Osteocyte (in vitro differentiated cells): ENCODE data around the gene DHRS3. TPM values are rescaled to one million over a fixed set of nuclear protein-coding genes. Genes with fewer than 3 reads are reported as not detected.

Experiments used
- DNase-seq: peaks from one replicate; pipeline ENCODE4 v3.0.0; 2021; ENCODE audit warnings: mixed read lengths; ENCODE audit not compliant: unreplicated experiment; ENCODE audit errors: extremely low spot score
- H3K27ac Mint-ChIP-seq: one replicate; pipeline ENCODE4 v1.8.0; 2021; ENCODE audit warnings: mild to moderate bottlenecking, mixed read lengths; ENCODE audit not compliant: unreplicated experiment
- H3K27me3 Mint-ChIP-seq: one replicate; pipeline ENCODE4 v1.8.0; 2021; ENCODE audit warnings: mixed read lengths; ENCODE audit not compliant: unreplicated experiment
- H3K36me3 Mint-ChIP-seq: one replicate; pipeline ENCODE4 v1.8.0; 2021; ENCODE audit warnings: mixed read lengths; ENCODE audit not compliant: unreplicated experiment
- H3K4me1 Mint-ChIP-seq: one replicate; pipeline ENCODE4 v1.8.0; 2021; ENCODE audit warnings: mixed read lengths; ENCODE audit not compliant: unreplicated experiment
- H3K4me3 Mint-ChIP-seq: one replicate; pipeline ENCODE4 v1.8.0; 2021; ENCODE audit warnings: mild to moderate bottlenecking, moderate library complexity, mixed read lengths; ENCODE audit not compliant: unreplicated experiment
- H3K9me3 Mint-ChIP-seq: one replicate; pipeline ENCODE4 v1.8.0; 2021; ENCODE audit warnings: mixed read lengths; ENCODE audit not compliant: unreplicated experiment
- CTCF ChIP-seq: fragments of 200-600 bp; sonication (generic); IDR thresholded peaks from 2 replicates; pipeline ENCODE4 v1.5.0; 2021; ENCODE audit warnings: antibody characterized with exemption, mild to moderate bottlenecking, moderate library complexity
- total RNA-seq: library from RNA; stranded (reverse); gene quantifications from 2 replicates; pipeline ENCODE4 v1.2.1, GENCODE V29; 2021

The DHRS3 gene
- total RNA-seq, 1 donor from 2014 or later: 52.5 TPM

- Mint-ChIP-seq H3K27me3 (no peaks in the 10 kb centered on the region), H3K27ac (peak overlapping the region; percentile 87), H3K36me3 (peaks cover 2% of the 10 kb centered on the region), H3K4me1 (peaks cover 73% of the 10 kb centered on the region), H3K9me3 (no peaks in the 10 kb centered on the region), H3K4me3 (peak overlapping the region; percentile 56)
- peak; percentile 95 for DNase-seq
- peak; percentile 94 for TF ChIP-seq CTCF
Measured at GRCh38 chr1:12619792-12620487, 1.9 kb upstream of the DHRS3 start.

GRCh38 chr1:12618965-12619791 lies 1.2 kb upstream of the DHRS3 start:
- Mint-ChIP-seq H3K27ac (peak overlapping the region; percentile 87), H3K36me3 (peaks cover 4% of the 10 kb centered on the region), H3K27me3 (no peaks in the 10 kb centered on the region), H3K4me1 (peaks cover 80% of the 10 kb centered on the region), H3K9me3 (no peaks in the 10 kb centered on the region), H3K4me3 (peak overlapping the region; percentile 88)
- TF ChIP-seq CTCF: no peak
- DNase-seq: no peak

- DNase-seq: no peak
- peak overlapping the region; percentile 87 for H3K27ac Mint-ChIP-seq
- no peaks in the 10 kb centered on the region for H3K27me3 Mint-ChIP-seq
- TF ChIP-seq CTCF: no peak
- H3K9me3 Mint-ChIP-seq: no peaks in the 10 kb centered on the region
- H3K36me3 Mint-ChIP-seq: peaks cover 4% of the 10 kb centered on the region
- H3K4me1 Mint-ChIP-seq: peaks cover 80% of the 10 kb centered on the region
- H3K4me3 Mint-ChIP-seq: peak overlapping the region; percentile 88
Measured at GRCh38 chr1:12618661-12618964, 603 bp upstream of the DHRS3 start.

DNA sequence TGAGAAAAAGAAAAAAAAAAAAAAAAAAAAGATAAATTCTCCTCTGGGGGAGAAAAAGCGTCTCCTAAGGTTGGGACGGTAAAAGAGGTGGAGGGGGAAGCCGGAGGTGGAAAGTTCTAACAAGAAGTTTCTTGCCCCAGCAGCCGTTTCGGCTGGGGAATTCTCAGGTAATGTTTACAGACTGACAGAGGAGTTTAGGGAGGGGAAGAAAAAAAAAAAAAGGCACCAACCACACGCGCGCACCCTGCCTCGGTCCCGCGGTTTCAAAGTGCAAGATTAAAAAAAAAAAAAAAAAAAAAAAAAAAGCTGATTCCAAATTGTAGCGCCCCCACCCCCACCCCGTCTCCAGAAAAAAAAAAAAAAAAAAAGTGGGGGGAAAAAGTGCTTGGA lies 504 bp downstream of the DHRS3 start:
- H3K4me1 Mint-ChIP-seq: peaks cover 69% of the 10 kb centered on the region
- no peaks in the 10 kb centered on the region for H3K9me3 Mint-ChIP-seq
- peak overlapping the region; percentile 88 for H3K4me3 Mint-ChIP-seq
- peak overlapping the region; percentile 87 for H3K27ac Mint-ChIP-seq
- peaks cover under 1% of the 10 kb centered on the region for H3K27me3 Mint-ChIP-seq
- no peak for TF ChIP-seq CTCF
- no peak for DNase-seq
- peaks cover 6% of the 10 kb centered on the region for H3K36me3 Mint-ChIP-seq

DNA sequence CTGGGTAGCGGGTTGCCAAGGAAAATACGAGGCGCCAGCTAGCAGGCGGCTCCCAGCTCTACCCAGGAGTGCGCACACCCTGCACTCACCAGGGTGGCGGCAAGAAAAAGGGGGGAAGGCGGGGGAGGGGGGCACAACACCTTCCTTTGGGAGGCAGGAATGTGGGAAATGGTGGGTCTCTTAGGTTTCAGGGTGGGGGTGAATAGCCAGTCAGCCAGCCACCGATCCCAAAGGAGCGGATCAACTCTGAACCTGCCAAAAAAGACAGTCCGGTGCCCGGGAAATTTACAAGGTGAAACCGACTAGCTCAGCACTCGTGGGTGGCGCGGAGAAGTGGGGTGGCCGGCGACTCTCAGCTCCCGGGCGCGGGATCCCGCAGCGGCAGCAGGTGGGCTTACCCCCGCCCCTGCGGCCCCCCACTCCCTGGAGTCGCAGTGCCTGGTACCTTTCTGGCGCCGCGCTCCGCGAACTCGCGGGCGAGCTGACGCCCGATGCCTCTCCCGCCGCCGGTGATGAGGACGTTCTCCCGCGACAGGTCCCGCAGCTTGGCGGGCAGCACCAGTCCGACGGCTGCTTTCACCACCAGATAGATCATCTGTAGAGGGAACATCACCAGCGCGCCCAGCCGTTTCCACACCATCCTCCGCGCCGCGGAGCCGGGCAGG lies 1.2 kb downstream of the DHRS3 start:
- Mint-ChIP-seq H3K27ac (peak overlapping the region; percentile 87), H3K4me1 (peaks cover 62% of the 10 kb centered on the region), H3K36me3 (peaks cover 10% of the 10 kb centered on the region), H3K9me3 (no peaks in the 10 kb centered on the region), H3K4me3 (peak overlapping the region; percentile 88), H3K27me3 (peaks cover 4% of the 10 kb centered on the region)
- TF ChIP-seq CTCF: no peak
- DNase-seq: no peak
